NCI-H82 treated with DMSO at 0.1 percent for 48 hours (cell line): ENCODE data around the gene CEBPG.

Experiments
- DNase-seq: peaks from one replicate; lab custom pipeline; 2025; ENCODE audit not compliant: unreplicated experiment; lab: John Stamatoyannopoulos, UW

CEBPG gene

GRCh38 chr19:33381101-33381500 lies 7.6 kb downstream of the CEBPG start:
- no peak for DNase-seq

DNA sequence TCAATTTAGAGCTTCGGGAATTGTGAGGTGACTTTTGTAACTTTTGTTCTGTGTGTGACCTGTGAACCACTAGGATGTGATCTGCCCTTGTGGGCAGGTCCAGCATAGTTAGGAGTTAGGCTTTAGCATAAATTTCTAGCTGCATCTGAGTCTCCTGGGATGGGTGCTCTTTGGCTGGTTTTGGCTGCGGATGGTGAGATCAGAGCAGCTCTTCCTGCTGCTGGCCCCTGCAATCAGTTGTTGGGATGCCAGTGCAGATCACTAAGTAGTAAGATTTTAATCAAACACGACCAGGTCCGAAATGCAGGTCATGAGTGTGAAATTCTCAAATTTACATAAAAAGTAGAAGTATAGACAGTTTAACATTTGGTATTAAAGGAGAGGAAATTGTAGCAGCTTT lies 8.5 kb downstream of the CEBPG start:
- no peak for DNase-seq

- no peak for DNase-seq
Observed at GRCh38 chr19:33382982-33383381, 9.5 kb downstream of the CEBPG start.

- DNase-seq: no peak
Observed at GRCh38 chr19:33383720-33384292, 10.3 kb downstream of the CEBPG start.

GRCh38 chr19:33384983-33385382 lies 11.5 kb downstream of the CEBPG start:
- no peak for DNase-seq

DNA sequence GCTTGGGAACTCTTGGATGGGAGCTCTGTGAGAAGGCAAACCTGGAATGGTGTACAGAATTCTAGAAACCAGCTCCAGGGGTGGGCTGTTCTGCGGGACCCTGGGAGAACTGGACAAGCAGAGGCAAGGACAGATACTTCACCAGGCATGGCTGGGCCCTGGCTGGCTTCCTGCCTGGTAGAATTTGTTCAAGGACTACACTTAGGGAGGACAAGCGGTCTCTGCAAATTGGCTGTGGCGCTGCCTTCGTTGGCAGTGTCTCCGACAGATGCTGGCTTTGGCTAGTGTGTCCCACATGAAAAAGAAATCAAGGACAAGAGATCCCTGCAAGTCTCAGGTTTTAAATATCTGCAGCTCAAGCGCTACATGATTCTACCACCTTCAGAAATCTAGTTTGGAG lies 12.4 kb downstream of the CEBPG start:
- no peak for DNase-seq

GRCh38 chr19:33386361-33386858 lies 12.9 kb downstream of the CEBPG start:
- no peak for DNase-seq

- DNase-seq: no peak
Observed at GRCh38 chr19:33387351-33388230, 14.1 kb downstream of the CEBPG start.

GRCh38 chr19:33388231-33388724 lies 14.8 kb downstream of the CEBPG start:
- no peak for DNase-seq

- DNase-seq: no peak
Observed at GRCh38 chr19:33388725-33389420, 15.4 kb downstream of the CEBPG start.

DNA sequence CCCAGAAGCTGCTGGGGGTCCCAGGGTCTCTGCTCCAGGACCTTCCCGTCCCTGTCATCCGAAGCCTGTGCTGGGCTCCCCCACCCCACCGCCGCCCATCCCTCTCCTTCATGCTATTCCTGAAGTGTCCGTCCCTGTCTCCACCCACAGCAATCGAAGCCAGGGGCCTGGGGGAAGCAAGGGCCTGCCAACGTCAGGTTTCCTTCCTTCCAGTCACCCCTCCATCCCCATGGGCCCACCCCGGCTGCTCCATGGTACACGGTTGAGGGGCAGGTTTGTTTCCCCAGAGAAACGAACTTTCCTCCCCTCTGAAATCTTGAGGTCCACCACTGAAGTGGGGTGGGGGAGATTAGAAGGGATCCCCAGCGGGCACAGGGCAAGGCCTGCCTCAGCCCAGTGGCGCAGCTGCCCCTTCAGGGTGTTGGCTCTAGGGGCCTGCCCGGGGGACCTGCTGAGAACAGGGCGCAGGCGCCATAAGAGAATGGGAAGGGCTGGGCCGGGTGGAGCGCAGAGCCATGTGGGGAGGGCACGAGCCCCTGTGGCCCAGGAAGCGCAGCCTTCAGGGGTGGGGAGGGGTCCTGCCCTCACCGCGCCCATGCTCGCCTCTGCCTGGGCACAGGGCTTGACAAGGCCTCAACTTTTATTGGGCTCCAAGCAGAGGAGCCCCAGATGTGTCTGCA lies 16.1 kb downstream of the CEBPG start:
- no peak for DNase-seq

DNA sequence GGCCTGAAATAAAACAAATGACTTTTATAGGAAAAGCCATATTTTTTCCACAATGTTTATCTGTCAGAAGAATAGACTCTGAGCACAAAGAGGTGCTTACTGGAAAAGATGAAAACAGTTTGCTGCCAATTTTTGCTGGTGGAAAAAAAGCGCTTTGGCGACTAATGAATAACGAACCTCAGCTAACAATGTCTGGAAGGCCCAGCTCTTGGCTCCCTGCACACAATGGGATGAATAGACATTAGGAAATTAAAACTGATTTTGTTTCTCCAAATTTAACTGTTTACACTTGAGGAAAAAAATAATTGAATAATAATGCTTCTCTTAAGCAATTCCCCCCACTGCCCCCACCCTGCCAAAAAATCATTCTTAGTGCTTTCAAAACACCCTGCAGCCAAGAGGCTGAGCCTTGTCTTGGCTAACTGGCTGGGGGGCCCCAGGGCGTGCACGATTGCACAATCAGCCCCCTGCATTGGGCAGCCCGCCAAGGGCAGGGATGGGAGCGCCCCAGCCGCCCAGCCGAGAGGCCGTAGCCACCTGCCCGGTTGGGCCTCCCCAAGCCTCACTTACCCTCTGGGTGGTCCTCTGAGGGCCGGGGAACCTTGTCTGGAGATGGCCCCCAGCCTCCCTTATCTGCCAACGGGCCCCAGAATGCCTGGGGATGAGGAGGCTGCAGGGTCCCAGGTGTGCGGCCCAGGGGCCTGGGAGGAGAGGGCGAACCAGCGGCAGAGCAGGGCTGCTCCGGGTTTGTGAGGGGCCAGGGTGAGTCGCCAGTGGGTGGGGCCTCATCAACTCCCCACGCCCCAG lies 16.8 kb downstream of the CEBPG start:
- no peak for DNase-seq

GRCh38 chr19:33390908-33391630 lies 17.6 kb downstream of the CEBPG start:
- DNase-seq: no peak

DNA sequence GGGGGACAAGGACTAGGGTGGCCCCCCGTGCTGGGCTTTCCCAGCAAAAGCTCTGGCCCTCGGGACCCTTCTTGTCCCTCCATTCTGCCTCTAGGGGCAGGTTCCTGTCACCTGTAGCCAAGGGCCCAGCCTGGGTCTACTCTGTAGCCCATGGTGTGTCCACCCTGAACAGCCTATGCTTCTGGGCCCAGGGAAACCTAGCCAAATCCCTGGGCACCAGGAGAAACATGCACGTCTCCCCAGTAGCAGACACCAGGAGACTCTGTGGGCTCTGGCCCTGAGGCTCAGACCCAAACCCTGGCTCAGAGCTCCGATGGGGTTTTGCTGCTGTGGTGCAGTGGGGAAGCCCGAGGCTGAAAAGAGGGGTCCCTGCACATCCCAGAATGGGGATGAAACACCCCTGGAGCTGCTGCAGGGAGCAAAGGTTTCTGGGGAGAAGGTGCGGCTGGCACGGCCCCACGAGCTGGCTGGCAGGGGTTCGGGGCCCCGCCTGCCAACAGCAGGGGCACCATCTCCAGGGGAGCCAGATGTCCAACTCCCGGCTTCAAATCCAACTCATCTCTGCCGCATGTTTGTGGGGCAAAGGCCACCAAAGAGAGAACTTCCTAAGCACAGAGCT lies 18.2 kb downstream of the CEBPG start:
- no peak for DNase-seq

DNA sequence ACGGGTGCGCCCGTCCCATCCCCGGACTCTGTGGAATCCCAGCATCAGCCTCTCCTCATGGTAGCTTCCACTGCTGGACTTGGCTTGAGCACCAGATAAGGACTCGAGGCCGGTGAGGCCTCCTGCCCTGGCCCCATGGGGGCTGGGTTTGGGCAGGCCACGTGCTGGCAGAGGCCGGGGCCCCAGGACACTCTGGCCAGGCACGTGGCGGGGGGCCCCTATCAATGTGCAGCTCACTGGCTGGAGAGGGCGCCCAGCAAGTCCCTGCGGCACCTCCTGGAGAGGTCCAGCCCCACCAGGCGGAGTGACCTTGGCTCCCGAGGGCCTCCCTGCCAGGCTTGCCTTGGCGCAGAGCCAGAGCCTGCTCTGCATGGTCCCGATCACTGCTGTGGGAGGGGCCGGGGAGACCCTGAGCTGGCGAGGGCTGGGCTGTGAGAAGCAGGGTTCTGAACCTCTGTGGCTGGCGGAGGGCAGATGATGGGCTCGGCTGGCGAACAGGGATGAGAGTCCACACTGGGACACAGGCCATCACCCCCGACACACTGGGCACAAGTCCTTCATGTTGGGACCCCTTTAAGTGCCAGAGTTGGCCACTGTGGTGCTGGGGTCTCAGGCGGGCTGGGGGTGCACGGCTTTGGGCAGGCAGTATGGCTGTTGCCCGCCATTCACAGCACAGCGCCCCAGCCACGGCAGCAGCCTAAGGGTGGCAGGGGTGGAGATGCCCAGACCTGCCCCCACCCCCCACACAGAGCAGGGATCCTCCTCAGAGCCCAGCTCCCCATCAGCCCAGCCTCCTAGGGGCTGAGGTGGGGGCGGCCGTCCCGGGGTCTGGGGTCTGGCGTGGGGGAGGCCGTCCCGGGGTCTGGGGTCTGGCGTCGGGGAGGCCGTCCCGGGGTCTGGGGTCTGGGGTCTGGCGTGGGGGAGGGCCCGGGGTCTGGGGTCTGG lies 19.1 kb downstream of the CEBPG start:
- no peak for DNase-seq

DNA sequence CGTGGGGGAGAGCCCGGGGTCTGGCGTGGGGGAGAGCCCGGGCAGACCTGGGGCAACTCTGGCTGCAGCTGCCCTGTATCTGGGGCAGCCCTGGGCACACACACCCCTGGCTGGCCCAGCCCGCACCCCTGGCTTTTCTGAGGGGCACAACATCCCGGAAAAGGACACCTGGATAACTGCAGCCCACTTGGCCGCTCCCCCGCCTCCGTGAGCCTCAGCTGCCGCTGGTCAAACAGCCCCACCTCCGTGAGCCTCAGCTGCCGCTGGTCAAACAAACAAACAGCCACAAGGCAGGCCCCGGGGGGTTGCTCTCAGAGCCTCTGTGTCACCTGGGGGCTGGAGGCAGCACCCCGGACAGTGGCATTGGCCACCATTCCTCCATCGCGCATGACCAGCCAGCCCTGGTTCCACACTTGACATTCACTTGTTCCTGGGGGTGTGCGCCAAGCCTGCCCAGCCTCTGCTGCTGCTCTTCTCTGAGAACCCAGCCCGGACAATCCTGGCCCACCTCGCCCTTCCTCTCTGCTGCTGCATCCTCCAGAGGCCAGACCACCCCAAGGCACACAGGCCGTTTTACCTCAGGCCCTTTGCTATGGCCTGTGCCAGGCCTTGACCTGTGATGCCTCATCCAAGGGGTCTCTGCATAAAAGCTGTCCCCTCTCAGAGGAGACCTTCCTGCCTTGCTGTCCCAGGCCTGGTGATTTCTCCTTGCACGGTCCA lies 19.9 kb downstream of the CEBPG start:
- no peak for DNase-seq

DNA sequence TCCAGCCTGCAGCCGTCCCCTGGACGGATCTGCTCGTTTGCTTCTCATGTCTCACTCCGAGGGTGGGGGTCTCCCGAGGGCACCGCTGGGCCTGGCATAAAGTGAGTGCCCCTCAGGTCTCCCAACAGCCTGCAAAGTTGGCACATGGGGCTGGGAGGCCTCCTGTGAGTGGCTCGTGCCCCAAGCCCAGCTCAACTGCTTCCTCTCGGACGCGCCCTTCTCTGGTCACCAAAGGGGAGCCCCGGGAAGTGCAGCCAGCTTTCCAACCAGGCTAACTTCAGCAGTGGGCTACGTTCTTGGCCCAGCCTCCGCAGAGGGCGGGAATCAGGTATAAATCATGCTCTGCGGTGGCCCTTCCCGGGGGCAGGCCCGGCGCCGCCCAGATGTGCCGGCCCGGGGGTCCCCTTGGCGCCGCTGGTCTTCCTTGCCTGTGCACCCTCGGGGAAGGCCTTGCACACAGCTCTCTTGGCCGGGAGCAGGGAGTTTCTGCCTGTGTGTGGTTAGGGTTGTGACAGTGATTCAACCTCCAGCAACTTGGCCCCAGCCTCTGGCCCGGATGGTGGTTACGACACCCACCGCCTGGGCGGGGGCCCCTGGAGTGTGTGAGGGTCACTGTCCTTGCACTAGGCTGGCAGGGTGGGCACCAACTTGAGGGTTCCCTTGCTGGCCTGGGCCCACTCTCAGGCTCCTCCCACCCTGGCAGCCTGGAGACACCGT lies 20.7 kb downstream of the CEBPG start:
- no peak for DNase-seq
